Endothelial cell of umbilical vein (primary cell): Measurements from ENCODE around the gene FBLIM1. TPM values are rescaled to one million over a fixed set of nuclear protein-coding genes. Genes with fewer than 3 reads are reported as not detected.

Source experiments
- BruUV-seq: library from RNA; stranded (reverse); fragments of 400-500 nt; replicated peaks from 2 replicates; lab custom pipeline; 2021; lab: Mats Ljungman, UMichigan
- CTCF ChIA-PET: fragments of 300-600, 350-600 bp; sonication (Branson Sonifier 250); formaldehyde crosslinking; loops from one replicate; lab custom pipeline; 2021; ENCODE audit warnings: antibody characterized with exemption, inconsistent platforms; lab: Charles Lee
- POLR2A ChIA-PET: fragments of 300-600, 350-600 bp; sonication (Branson Sonifier 250); formaldehyde crosslinking; loops from one replicate; lab custom pipeline; 2021; ENCODE audit warnings: antibody characterized with exemption, inconsistent platforms; lab: Charles Lee
- DNase-seq: peaks from one replicate; pipeline ENCODE4 v3.0.0-alpha.2; 2011; ENCODE audit warnings: low read depth, low spot score
- FAIRE-seq: peaks from 2 replicates; lab custom pipeline; 2011; peaks lifted over from hg19 to GRCh38; lab: Jason Lieb, UNC
- H2AFZ ChIP-seq: 2 replicates; pipeline ENCODE4 v1.6.0; 2012; ENCODE audit warnings: low read depth, low read length, control low read depth, inconsistent platforms
- H3K27ac ChIP-seq: 2 replicates; pipeline ENCODE4 v1.5.1; 2011; ENCODE audit warnings: low read depth, mild to moderate bottlenecking, control low read depth, low read length, moderate library complexity; ENCODE audit not compliant: insufficient read depth
- H3K27me3 ChIP-seq, 2 experiments: 2 replicates each; pipeline versions ENCODE4 v1.6.0 to v1.6.1; 2011; ENCODE audit warnings: low read length in 2 of 2, mixed read lengths in 1 of 2; ENCODE audit not compliant: control insufficient read depth in 2 of 2, insufficient read depth in 2 of 2
- H3K36me3 ChIP-seq, 2 experiments: 2 replicates in 1 of 2; 3 replicates in 1 of 2; pipeline ENCODE4 v1.5.1; 2011; ENCODE audit warnings: low read length in 2 of 2, mild to moderate bottlenecking in 1 of 2, moderate library complexity in 1 of 2; ENCODE audit not compliant: control insufficient read depth in 2 of 2, insufficient read depth in 2 of 2; ENCODE audit errors: extremely low read depth in 1 of 2
- H3K4me1 ChIP-seq: 3 replicates; pipeline ENCODE4 v1.5.1; 2011; ENCODE audit warnings: mild to moderate bottlenecking, low read length; ENCODE audit not compliant: control insufficient read depth, insufficient read depth; ENCODE audit errors: extremely low read depth
- H3K4me2 ChIP-seq: 2 replicates; pipeline ENCODE4 v1.6.1; 2011; ENCODE audit warnings: low read length, control low read depth, mixed read lengths; ENCODE audit not compliant: insufficient read depth
- H3K4me3 ChIP-seq, 3 experiments: fragments of 200-600 bp in 1 of 3; sonication (generic), shearing (Covaris generic) in 1 of 3; replicated peaks in 1 of 3; 2 replicates each; pipeline ENCODE4 v1.5.1; 2011 to 2016; ENCODE audit warnings: control low read depth in 3 of 3, low read length in 3 of 3, mild to moderate bottlenecking in 2 of 3, inconsistent platforms in 1 of 3, low read depth in 1 of 3, moderate library complexity in 1 of 3; ENCODE audit not compliant: insufficient read depth in 1 of 3
- H3K79me2 ChIP-seq: 2 replicates; pipeline ENCODE4 v1.6.0; 2012; ENCODE audit warnings: low read length, inconsistent platforms; ENCODE audit not compliant: control insufficient read depth, insufficient read depth
- H3K9ac ChIP-seq: replicated peaks from 2 replicates; pipeline ENCODE3; 2011; ENCODE audit warnings: low read length, control low read depth; ENCODE audit not compliant: insufficient read depth; ENCODE audit errors: extremely low read depth
- H3K9me1 ChIP-seq: replicated peaks from 3 replicates; pipeline ENCODE4 v1.6.0; 2011; ENCODE audit warnings: mild to moderate bottlenecking, low read length; ENCODE audit not compliant: control insufficient read depth, insufficient read depth; ENCODE audit errors: extremely low read depth
- H3K9me3 ChIP-seq: replicated peaks from 2 replicates; pipeline ENCODE4 v1.5.1; 2012; ENCODE audit warnings: low read length, inconsistent platforms; ENCODE audit not compliant: control insufficient read depth, insufficient read depth
- H4K20me1 ChIP-seq: replicated peaks from 2 replicates; pipeline ENCODE3; 2011; ENCODE audit warnings: mild to moderate bottlenecking, low read length; ENCODE audit not compliant: control insufficient read depth, insufficient read depth; ENCODE audit errors: extremely low read depth
- CTCF ChIP-seq, 2 donors: IDR thresholded peaks; 1 replicate in 1 of 2; 2 replicates in 1 of 2; pipeline ENCODE4 v1.5.1; 2011; ENCODE audit warnings: low read length in 2 of 2, mild to moderate bottlenecking in 2 of 2, moderate library complexity in 2 of 2, control low read depth in 1 of 2, inconsistent platforms in 1 of 2, low read depth in 1 of 2; ENCODE audit not compliant: insufficient read depth in 1 of 2; ENCODE audit errors: extremely low read depth in 1 of 2
- EZH2 ChIP-seq: IDR thresholded peaks from 2 replicates; pipeline ENCODE4 v1.6.1; 2012; ENCODE audit warnings: borderline replicate concordance, low read depth, mild to moderate bottlenecking, moderate library complexity, low read length, inconsistent platforms; ENCODE audit not compliant: severe bottlenecking
- FOS ChIP-seq: IDR thresholded peaks from 2 replicates; pipeline ENCODE4 v1.6.1; 2011; ENCODE audit warnings: mild to moderate bottlenecking, low read length, moderate library complexity, borderline replicate concordance; ENCODE audit not compliant: insufficient read depth
- GATA2 ChIP-seq: IDR thresholded peaks from 2 replicates; pipeline ENCODE4 v1.7.0; 2011; ENCODE audit warnings: low read depth, mild to moderate bottlenecking, moderate library complexity, mixed read lengths, low read length; ENCODE audit not compliant: insufficient read length, insufficient read depth
- JUN ChIP-seq: IDR thresholded peaks from 2 replicates; pipeline ENCODE4 v1.6.1; 2011; ENCODE audit warnings: borderline replicate concordance, low read depth; ENCODE audit not compliant: insufficient read length, insufficient read depth
- MAX ChIP-seq: IDR thresholded peaks from 2 replicates; pipeline ENCODE4 v1.6.1; 2011; ENCODE audit not compliant: insufficient read depth, insufficient read length
- MYC ChIP-seq: IDR thresholded peaks from one replicate; pipeline ENCODE4 v1.6.1; 2011; ENCODE audit warnings: mild to moderate bottlenecking, low read depth, low read length
- POLR2A ChIP-seq: IDR thresholded peaks from 2 replicates; pipeline ENCODE4 v1.6.1; 2012; ENCODE audit warnings: low read depth, mild to moderate bottlenecking, control low read depth, low read length
- POLR2AphosphoS5 ChIP-seq: IDR thresholded peaks from 2 replicates; pipeline ENCODE4 v1.6.1; 2012; ENCODE audit warnings: low read depth, mild to moderate bottlenecking, control low read depth, low read length, moderate library complexity; ENCODE audit not compliant: insufficient read depth
- dilution Hi-C: fragments of 300-500 bp; cut with MboI; formaldehyde crosslinking; loops from one replicate; pipeline ENCODE4 v1.15.0; 2019; ENCODE audit warnings: low sequenced_read_pairs; ENCODE audit not compliant: extremely low pct_ligation_motif_present
- intact Hi-C: fragments of 100-400 bp; cut with micrococcal nuclease; formaldehyde crosslinking; loops from one replicate; pipeline ENCODE4 v1.10.0; 2022
- polyA plus RNA-seq, 4 experiments: library from polyadenylated mRNA; depleted of rRNA in 3 of 4; stranded (reverse) in 3 of 4; unstranded in 1 of 4; fragments of >200 nt; gene quantifications; 2 replicates each; pipeline versions ENCODE4 v1.2.1 to v1.2.3, GENCODE V29; 2011 to 2012; ENCODE audit warnings: missing spikeins in 1 of 4
- total RNA-seq: library from RNA; stranded (reverse); gene quantifications from 2 replicates; pipeline ENCODE4 v1.2.3, GENCODE V29; 2021

The FBLIM1 gene
- total and polyA plus RNA-seq, 2 donors (not counting 3 experiments of a cell fraction or from before 2014, with no cell fraction given), result 363 to 414 TPM

GRCh38 chr1:15796086-15796462, 37.5 kb downstream of the FBLIM1 start:
- Histone ChIP-seq H3K36me3 (no peaks in the 10 kb centered on the region), H3K9me3 (no peaks in the 10 kb centered on the region), H3K9me1 (no peaks in the 10 kb centered on the region), H3K4me2 (peak overlapping the region; percentile 75), H3K27ac (peak overlapping the region; percentile 88), H4K20me1 (no peaks in the 10 kb centered on the region), H3K27me3 (no peaks in the 10 kb centered on the region), H3K79me2 (no peaks in the 10 kb centered on the region), H2AFZ (no peak overlapping the region), H3K4me3 (no peak overlapping the region), H3K4me1 (peaks cover 55% of the 10 kb centered on the region), H3K9ac (peak overlapping the region; percentile 45)
- CTCF ChIA-PET, result interaction anchor here (0.8 to 3.6 kb wide), 5 partner anchors 20 to 259 kb away, joined by 3 to 28 read pairs (median 3); no protein-coding TSS in a partner anchor
- intact Hi-C loops (loop anchor here (1.0 to 5.0 kb wide), 4 partner anchors 38 to 351 kb away; no protein-coding TSS in a partner anchor), dilution Hi-C loops (no loop called here)
- FAIRE-seq (no peak), DNase-seq (no peak)
- POLR2A ChIA-PET, result interaction anchor here (0.7 kb wide), 1 partner anchor 107 kb away, joined by 3 read pairs; no protein-coding TSS in a partner anchor
- BruUV-seq, result no TSS peak
- TF ChIP-seq MAX (no peak), EZH2 (no peak), POLR2AphosphoS5 (no peak), GATA2 (no peak), CTCF (IDR thresholded peaks at IDR 0.05; ENCODE audit: extremely low read depth in 1 of 2, insufficient read depth in 1 of 2, low read depth in 1 of 2, low read length in 2 of 2) (no peak), MYC (no peak), POLR2A (no peak), JUN (no peak), FOS (no peak)
